Stimulated activated CD8-positive, alpha-beta memory T cell treated with anti-CD3 and anti-CD28 coated beads, Interleukin-15, amount 100 ng/mL, for 1 hour (primary cell): ENCODE measurements around the gene TTC38.

ENCODE experiments used
- DNase-seq: peaks from one replicate; pipeline ENCODE4 v3.0.0-alpha.2; 2020; ENCODE audit warnings: low read depth

TTC38 gene

DNA sequence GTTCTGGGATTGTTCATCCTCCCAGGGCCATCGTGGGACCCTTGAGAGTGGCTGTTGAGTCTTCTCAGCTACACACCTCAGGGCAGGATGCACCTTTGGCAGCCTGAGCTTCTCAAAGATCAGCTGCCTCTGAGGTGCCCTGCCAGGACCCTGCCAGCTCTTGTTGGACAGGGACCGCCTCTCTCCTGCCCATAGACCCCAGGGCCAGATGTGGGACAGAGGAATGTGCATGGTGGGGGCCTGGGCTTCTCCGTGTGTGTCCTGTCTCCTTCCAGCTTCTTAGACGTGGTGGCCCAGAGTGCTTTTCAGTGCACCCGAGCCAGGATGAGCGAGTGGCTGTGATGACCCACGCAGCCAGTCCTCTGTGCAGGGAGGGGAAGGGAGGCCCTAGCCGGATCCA, 61.8 kb downstream of the TTC38 start:
- no peak for DNase-seq

DNA sequence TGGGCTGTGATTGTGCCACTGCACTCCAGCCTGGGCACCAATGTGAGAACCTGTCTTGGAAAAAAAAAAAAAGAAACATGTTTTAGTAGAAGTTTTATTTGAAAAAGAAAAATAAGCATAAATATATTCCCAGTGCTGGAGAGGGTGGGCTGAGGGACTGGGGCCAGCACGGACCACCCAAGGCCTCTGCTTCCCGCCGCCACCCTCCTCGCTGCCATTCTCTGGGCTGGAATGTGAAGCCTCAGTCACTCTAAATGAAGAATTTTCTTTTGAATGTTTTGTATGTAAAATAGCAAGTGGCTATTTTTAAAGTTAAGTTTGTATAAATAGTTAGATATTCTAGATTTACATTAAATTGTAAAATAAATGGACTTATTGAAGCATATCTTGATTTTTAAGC, 62.6 kb downstream of the TTC38 start:
- DNase-seq, result no peak

DNA sequence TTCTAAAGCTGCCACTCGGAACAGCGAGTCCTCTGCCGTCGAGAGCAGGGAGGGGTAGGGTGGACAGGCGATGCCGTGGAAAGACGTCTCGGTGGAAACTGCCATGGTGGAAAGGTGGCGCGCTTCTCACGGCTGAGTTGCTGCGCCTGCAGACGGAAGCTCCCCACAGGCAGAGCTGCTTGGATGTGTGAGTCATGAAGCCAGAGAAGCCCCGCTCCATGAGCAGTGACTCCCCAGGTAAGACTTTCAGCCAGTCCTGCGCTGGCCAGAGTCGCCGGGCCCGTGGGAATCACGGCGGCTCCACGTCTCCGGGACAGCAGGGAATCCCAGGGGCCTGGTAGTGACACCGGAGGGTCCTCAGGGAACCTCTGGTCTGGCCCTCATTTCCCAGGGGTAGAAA, 63.7 kb downstream of the TTC38 start:
- DNase-seq, result no peak

DNA sequence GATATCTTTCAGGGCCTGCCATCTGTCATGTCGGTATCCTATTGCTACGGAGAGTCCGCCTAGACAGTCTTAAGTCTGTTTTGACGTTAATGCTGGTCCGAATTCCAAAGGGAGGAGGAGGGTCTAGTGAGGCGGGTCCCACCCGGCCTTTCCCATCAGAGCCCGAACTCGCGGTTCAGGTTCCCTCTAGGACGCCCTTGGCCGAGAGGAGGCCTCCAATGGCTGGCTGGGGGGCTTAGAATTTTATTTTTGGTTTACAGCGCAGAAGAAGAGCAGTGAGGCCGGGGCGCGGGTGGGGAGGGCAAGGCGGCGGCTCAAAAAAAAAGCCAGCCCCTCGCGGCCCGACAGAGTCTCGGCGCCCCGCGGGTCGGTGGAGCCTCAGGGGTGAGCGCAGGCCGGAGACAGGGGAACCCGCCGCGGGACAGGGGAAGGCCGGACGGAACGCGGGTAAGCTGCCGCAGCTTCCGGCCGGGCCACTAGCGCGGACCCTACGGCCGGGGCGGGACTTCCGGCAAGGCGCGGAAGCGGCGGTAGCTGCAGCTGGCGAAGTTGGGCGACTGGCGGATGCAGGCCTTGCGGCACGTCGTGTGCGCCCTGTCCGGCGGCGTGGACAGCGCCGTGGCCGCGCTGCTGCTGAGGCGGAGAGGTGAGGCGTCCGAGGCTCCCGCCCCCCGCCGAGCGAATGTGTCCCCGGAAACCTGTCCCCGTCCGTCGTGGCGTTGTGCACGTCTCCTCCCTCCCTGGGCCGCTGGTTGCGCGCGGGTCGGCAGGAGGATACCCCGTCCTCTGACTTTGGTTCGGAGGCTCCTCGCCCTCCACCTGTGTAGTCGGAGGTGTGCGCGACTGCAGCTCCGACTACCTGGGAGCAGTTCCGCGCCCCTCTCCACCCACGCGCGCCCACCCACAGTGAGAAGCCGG, 67.7 kb downstream of the TTC38 start, which contains the start of gene TRMU:
TSS of gene TRMU (plus strand) at position 514 of the 918 bp plus-strand sequence. CDS start at position 565, 51 bp downstream.
- peak; percentile 32 for DNase-seq

DNA sequence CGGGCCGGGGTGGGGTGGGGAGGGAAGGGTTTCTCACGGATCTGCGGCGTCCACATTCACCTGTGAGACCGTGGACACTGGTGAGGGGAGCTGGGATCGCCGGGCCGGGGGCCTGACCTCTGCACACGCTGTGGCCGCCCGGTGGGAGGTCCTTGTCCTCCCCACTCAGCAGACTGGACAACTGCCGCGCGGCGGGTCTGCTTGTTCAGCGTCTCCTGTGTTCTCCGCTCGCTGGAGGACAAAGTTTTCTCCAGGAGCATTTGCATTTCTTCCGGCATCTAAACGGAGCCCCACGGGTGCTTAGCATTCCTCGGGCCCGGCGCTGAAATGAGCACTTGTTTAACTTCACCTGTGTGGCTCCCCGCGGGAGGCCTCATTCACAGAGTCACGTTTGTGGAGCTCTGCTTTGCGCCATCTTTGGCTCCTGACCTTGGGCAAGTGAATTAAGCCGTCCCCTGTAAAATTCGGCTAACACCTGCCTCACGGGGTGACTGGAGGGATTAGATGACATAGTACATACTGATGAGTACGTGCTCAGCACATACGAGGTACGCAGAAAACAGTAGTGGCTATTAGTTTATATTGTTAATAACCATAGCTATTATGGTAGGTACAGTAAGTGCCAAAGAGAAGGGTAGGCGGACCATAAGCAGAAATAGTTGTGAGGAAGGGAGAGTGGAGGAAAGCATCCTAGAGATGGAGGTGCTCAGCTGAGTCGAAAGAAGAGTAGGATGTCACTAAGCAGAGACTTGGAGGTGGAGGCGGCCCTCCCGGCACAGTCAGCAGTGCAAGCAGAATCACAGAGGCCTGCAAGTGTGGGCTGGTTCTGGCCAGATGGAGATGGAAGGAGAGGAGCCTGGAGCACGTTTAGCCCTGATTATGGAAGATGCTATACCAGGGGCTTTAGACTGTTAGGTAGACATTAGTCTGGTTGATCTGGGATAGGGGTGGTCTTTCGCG, 68.6 kb downstream of the TTC38 start:
- no peak for DNase-seq

DNA sequence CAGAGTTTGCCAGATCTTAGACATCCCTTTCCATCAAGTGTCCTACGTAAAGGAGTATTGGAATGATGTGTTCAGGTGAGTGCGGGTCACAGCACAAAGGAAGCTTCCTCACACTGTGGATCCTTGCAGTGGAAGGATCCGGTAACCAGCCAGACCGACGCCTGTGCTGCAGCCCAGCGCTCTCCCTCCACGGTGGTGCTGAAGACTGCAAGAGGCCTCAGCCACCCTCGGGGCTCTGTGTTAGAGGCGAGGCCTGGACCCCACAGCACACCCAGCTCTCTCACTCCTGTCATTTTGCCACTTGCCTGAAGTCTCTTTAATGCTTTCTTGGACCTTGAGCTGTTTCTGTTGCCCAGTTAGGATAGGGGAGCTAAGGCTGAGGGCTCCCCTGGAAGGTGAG, 70.1 kb downstream of the TTC38 start:
- DNase-seq, result no peak

DNA sequence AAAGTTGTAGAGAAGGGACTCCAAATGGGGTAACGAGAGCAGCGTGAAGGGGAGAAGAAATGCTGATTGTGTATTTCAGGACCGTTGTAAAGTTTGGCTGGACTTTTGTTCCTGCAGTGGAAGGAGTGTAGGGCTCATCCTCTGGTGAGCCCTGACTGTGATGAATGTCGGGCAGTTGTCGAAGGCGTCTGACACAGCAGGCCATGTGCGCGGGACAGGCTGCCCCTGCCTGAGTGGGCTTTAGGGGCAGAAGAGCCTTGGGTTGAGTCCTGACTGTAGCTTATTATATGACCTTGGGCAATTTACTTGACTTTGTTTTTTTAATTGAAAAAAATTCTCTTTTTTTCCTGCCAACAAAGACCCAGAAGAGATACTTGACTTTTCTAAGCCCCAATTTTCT, 70.8 kb downstream of the TTC38 start:
- no peak for DNase-seq

DNA sequence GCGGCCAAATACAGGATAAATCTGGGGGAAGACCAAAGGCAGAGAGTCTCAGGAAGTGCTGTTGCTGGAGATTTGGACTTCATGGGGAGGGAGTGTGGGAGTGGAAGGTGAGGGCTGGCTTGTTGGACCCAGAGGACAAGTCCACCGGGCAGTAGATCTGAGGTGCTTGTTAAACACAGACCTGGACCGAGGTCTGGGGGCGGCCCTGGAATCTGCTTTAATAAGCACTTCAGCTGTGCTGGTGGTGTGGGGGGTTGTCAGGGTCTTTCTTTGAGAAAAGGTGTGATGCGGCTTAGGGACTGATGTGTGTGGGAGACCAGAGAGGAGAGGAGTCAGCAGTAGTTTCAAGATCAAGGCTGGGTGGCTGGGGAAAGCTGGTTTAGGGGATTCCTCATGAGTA, 72.1 kb downstream of the TTC38 start:
- DNase-seq, result no peak

DNA sequence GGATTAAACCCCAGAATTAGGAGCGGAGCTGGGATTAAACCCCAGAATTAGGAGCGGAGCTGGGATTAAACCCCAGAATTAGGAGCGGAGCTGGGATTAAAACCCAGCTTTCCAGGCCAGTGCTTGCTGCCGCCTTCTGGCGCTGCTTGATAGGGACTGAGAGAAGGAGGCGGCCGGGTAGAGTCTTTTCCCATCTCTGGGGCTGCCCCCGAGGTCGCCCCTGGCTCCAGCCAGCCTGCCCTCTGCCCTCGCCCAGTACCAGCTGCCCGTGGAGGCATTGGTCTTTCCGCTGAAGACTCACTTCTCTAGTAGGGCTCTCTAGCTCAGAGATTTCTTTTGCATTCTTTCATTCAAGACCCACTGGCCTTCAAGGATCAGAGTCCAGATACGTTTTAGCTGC, 72.9 kb downstream of the TTC38 start:
- no peak for DNase-seq
